A549 (cell line): ENCODE results near the gene CD79B.

Source experiments
- CBX2 ChIP-seq: fragments of 200-600 bp; sonication (generic); IDR thresholded peaks from 2 replicates; pipeline ENCODE4 v1.6.1; 2016; ENCODE audit warnings: low read depth, mild to moderate bottlenecking, borderline replicate concordance
- EP300 ChIP-seq, 2 experiments: fragments of >200 bp; sonication (Bioruptor Twin); formaldehyde crosslinking; IDR thresholded peaks; 2 replicates in 1 of 2; 3 replicates in 1 of 2; pipeline ENCODE4 v1.6.1; 2016 to 2017
- MAFK ChIP-seq: fragments of 450-650 bp; IDR thresholded peaks from 2 replicates; pipeline ENCODE4 v1.6.1; 2014; ENCODE audit not compliant: partially characterized antibody
- POLR2A ChIP-seq: IDR thresholded peaks from 2 replicates; pipeline ENCODE4 v1.6.1; 2012; ENCODE audit warnings: mild to moderate bottlenecking, low read length
- TF ChIP-seq, protein P1 (sequence below): fragments of >200 bp; sonication (Bioruptor Twin); formaldehyde crosslinking; IDR thresholded peaks from 3 replicates; pipeline ENCODE4 v1.5.1; 2016

DNA sequence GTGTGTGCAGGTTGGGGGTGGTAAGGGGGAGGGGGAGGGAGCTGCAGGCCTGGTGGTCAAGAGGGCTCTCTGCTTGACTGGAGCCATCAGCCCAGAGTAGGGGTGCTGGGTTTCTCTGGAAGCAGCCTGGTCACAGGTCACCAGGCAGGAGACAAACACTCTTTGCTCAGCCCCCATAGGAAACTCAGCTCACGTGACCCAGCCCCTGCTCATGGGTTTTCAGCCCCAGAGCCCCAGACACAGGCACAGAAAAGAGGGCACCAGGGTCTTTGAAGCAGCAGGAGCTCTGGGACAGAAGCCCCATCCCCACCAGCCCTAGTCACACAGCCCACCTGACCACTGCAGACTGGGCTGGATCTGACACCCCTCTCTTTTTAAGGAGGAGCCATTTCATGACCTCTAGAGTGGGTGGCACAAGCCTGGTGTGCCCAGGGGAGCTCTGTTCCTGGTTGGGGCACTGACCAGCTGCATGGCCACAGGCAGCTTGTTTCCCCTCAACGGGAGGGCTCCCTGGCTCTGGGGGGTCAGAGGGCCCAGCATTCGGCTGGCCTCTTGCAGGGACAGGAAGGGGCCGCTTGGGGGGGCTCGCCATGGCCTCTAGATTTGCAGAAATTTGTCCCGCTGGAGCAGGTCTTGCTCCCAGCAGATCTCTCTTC lies 13.8 kb upstream of the CD79B start:
- no peak for TF ChIP-seq CBX2
- no peak for TF ChIP-seq POLR2A
- TF ChIP-seq, protein P1, sequence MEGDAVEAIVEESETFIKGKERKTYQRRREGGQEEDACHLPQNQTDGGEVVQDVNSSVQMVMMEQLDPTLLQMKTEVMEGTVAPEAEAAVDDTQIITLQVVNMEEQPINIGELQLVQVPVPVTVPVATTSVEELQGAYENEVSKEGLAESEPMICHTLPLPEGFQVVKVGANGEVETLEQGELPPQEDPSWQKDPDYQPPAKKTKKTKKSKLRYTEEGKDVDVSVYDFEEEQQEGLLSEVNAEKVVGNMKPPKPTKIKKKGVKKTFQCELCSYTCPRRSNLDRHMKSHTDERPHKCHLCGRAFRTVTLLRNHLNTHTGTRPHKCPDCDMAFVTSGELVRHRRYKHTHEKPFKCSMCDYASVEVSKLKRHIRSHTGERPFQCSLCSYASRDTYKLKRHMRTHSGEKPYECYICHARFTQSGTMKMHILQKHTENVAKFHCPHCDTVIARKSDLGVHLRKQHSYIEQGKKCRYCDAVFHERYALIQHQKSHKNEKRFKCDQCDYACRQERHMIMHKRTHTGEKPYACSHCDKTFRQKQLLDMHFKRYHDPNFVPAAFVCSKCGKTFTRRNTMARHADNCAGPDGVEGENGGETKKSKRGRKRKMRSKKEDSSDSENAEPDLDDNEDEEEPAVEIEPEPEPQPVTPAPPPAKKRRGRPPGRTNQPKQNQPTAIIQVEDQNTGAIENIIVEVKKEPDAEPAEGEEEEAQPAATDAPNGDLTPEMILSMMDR = no peak
- TF ChIP-seq MAFK = no peak
- TF ChIP-seq EP300 (IDR thresholded peaks at IDR 0.05) = no peak
